Heart left ventricle (tissue), 13 donors: ENCODE measurements around the gene RAB11FIP4.

ENCODE experiments used
- POLR2A ChIP-seq, 2 donors: fragments of 450-650 bp; IDR thresholded peaks; one replicate each; pipeline ENCODE4 v1.6.1; 2017; ENCODE audit warnings: antibody characterized with exemption in 2 of 2, mild to moderate bottlenecking in 2 of 2, moderate library complexity in 2 of 2
- TF ChIP-seq, protein P1 (sequence below), 12 donors: fragments of 200-600 bp; sonication (generic) in 4 of 12; IDR thresholded peaks; one replicate each; pipeline versions ENCODE4 v1.5.0 to v1.8.0; 2018 to 2022; ENCODE audit warnings: antibody characterized with exemption in 12 of 12, mild to moderate bottlenecking in 5 of 12
- donor health status: ischemic (EF 13 %, LVEDD 7.1; RV severe dilation, severe dysfunction).
- donor health status: DM: no; HTN: yes; CAD: no.
- donor health status: DM: no; HTN: no; CAD: no.
- donor health status: ischemic (EF 25% LVEDD 6.9; RV normal size, moderate dysfunction).
- donor health status: ischemic (EF 25% LVEDD 5.7; RV mildly dilated, moderate dysfunction).
- donor health status: ischemic (EF 35%, LVEDD 5.7; RV mildly dilated, moderate dysfunction).
- donor health status: nonischemic (EF 11% LVEDD 7.7; RV severe dilation, severe dysfunction).
- donor health status: DM: yes; HTN: yes; CAD: no.
- donor health status: PGD.
- donor health status: ischemic (EF 29% LVEDD 5.4; RV normal size, mild dysfunction).
- donor health status: nonischemic (EF 23%, LVEDD 6.1; RV moderate dilation, normal function).

DNA sequence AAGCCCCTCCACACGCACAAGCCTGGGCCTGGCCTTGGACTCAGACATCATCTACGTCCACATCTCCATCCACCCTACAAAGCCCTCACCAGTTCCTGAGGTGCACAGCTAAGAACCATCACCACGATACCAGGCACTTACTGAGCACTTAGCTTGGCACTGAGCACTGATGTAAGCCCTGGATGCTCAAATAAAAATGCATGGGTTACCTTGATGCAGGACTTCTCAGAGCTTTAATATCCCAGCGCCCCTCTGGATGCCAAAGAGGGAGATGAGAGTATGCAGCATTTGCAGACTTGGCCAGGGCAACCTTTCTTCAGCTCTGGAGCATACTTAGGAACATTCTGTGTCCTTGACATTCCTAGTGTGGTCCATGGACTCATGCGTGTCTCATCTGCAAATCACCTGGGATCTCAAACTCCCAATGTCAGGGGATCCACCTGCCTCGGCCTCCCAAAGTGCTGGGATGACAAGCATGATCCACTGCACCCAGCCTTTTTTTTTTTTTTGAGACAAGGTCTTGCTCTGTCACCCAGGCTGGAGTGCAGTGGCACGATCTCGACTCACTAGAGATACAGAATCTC is 69.8 kb downstream of the RAB11FIP4 start:
- TF ChIP-seq, protein P1, sequence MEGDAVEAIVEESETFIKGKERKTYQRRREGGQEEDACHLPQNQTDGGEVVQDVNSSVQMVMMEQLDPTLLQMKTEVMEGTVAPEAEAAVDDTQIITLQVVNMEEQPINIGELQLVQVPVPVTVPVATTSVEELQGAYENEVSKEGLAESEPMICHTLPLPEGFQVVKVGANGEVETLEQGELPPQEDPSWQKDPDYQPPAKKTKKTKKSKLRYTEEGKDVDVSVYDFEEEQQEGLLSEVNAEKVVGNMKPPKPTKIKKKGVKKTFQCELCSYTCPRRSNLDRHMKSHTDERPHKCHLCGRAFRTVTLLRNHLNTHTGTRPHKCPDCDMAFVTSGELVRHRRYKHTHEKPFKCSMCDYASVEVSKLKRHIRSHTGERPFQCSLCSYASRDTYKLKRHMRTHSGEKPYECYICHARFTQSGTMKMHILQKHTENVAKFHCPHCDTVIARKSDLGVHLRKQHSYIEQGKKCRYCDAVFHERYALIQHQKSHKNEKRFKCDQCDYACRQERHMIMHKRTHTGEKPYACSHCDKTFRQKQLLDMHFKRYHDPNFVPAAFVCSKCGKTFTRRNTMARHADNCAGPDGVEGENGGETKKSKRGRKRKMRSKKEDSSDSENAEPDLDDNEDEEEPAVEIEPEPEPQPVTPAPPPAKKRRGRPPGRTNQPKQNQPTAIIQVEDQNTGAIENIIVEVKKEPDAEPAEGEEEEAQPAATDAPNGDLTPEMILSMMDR (IDR thresholded peaks at IDR 0.05), result no peak
- TF ChIP-seq POLR2A (IDR thresholded peaks at IDR 0.05), result no peak
